Embryonic facial prominence (tissue), 1 donor: ENCODE data around the gene SH3RF1.

Experiments used
- DNase-seq: peaks from one replicate; pipeline ENCODE4 v3.0.0-alpha.2; 2016; ENCODE audit errors: extremely low spot score

The SH3RF1 gene

DNA sequence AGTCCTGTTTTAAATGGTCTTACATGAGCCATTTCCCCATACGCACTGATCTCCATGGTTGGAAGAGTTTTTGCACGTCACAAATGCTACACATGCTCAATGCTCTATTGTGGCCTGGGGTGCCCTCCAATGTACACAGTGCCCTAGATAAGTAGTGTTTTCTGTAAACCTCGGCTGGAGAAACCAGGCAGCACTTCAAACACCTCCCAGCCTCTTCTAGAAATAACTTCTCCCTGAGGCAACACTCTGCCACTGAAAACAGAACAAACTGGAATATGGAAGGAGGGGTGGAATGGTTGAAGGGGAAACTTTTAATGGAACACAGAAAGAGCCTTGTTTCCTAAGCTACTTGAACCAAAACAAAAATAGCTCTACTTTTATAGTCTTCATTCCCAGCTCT is 136.8 kb downstream of the SH3RF1 start:
- DNase-seq, result peak; percentile 47

DNA sequence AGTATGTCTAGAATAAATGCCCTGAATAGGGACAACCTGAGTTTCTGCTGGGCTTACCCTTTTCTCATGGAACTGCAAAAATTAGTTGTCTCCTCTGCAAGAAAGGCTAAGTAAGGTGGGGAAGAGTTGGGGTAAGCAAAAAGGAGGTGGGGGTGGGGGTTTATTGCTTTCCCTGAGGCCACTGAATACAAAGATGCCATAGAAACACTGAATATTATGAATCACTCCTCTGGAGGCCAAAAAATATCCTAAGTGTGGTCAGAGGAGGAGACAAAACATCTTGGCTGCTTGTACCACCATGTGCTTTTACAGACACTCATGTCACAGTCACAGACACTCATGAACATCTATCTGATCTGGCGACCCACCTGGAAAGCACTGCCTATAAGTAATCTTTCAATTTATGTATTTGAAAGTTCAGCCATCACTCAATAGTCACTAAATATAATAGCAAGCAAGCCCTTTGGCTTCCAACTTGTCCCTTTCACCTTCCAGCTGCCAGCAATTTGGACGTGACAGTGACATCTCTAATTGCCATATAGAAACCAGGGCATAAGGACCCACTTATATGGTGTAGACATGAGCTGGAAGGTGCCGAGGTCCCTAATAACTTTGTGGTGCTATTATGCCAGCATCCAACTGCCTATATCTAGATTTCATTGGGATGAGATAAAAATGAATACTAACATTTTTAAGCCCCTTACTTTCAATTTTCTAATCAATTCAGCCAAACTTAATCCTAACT is 138.0 kb downstream of the SH3RF1 start:
- no peak for DNase-seq

DNA sequence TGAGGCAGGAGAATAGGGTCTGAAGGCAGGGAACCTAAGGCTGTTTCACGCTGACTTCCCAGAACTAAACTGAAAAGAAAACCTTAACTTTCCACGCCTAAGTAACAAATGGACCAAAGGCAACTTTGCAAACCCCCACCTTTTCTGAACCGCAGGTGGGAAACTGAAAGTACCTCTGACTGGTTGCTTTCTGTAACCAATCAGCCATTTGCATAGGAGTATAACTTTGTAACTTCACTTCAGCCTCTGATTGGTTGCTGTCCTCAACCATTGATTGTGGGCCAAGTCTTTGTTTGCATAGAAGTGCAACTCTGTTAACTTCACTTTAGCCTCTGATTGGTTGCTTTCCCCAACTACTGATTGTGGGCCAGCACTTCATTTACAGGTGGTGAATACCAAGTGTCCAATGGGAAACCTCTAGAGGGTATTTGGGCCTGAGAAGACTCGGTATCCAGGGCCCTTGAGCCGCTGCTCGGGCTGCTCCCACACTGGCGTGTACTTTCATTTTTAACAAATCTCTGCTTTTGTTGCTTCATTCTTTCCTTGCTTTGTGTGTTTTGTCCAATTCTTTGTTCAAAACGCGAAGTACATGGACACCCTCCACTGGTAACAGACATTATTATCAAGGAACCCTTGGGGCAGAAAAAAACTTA is 139.1 kb downstream of the SH3RF1 start:
- DNase-seq, result no peak

DNA sequence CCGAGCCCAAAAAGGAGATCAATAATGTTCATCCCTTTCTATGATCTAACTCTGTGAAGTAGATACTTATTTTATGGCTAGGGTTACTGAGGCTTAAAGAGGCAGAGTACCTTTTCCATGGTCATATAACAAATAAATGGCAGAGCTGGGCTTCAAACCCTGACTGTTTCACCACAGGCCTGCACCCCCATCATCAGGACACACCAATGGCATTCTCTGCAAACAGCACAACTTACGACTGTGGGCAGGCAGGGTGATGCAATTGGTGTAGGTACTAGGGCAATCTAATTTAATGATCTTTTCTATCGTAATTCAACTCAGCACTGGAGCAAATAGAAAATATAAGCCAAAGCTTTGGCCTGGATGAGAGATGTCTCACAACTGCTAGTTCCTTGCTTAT is 141.9 kb downstream of the SH3RF1 start:
- DNase-seq, result no peak

DNA sequence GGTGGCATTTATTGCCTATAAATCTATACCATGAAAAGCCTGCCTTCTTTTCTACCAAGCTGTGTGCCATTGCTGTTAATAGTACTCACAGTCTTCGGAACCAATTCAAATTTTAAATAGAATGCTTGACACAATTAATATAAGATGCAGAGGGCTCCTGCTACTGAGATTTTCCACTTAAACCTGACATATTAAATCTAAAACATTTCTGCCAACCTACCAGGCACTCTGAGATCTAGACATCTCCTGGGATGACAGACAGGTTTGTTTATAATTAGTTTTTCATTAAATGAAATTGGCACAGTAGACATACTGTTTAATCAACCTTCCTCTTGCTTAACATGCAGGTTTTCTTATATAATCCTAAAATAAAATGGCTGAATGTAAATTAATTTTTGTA is 143.4 kb downstream of the SH3RF1 start:
- no peak for DNase-seq

DNA sequence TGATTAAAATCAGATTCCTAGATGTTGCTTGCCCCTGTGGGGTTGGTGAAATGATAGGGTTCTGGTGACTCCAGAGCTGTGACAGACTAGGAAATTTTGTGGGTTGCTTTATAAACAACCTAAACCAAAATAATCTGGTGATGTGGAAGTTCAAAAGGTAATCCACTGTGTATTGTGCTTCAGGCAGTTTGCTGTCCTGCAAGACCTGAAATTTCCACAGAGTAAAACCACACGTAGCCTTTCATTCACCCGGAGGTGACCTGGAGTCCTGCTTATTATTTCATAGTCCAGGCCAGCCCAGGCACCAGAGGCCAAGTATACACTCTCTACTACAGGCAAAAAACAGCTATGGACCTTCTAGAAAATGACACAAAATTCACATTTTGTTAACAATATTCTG is 146.1 kb downstream of the SH3RF1 start:
- no peak for DNase-seq

DNA sequence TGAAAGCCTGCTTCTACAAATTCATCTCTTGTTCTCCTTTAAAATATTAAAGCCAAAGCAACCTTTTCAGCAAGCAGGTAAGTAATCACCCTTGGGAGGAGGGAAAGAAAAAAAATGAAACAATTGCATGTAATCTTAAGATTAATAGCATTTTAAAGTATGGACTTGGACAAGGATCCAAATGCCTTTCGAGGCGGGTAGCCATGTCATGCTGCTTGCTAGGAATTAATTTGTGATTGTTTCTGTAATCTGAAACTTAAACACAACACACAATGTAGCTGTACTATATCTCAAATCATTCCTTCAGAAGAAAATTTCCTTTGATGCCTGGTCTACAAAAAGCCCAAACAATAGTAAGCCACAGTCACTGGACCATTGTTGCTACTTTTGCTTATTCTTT is 148.3 kb downstream of the SH3RF1 start:
- no peak for DNase-seq

- no peak for DNase-seq
These were observed 148.8 kb downstream of the SH3RF1 start for GRCh38 chr4:169121861-169122382.

GRCh38 chr4:169120624-169121023 is 150.1 kb downstream of the SH3RF1 start:
- DNase-seq, result no peak

- no peak for DNase-seq
These were observed 151.2 kb downstream of the SH3RF1 start for GRCh38 chr4:169119536-169119935.

- DNase-seq, result no peak
These were observed 153.1 kb downstream of the SH3RF1 start for GRCh38 chr4:169117591-169118081.

- no peak for DNase-seq
These were observed 154.4 kb downstream of the SH3RF1 start for GRCh38 chr4:169116270-169116901.

DNA sequence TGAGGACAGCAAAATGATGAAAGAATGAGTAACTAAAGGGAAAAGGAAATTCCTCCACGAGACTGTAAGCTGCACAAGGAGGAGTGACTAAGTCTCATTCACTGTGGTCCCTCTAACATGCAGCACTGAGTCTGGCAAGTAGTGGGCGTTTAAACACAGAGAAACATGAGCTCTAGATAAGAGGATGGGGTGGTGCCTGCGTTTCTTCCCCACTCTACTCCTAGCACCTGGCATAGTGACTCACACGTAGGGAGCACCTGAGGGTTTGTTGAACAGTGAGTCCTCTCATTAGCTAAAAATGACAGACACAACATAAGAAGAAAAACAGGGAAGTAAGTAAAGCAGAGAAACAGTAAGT is 154.9 kb downstream of the SH3RF1 start:
- no peak for DNase-seq

DNA sequence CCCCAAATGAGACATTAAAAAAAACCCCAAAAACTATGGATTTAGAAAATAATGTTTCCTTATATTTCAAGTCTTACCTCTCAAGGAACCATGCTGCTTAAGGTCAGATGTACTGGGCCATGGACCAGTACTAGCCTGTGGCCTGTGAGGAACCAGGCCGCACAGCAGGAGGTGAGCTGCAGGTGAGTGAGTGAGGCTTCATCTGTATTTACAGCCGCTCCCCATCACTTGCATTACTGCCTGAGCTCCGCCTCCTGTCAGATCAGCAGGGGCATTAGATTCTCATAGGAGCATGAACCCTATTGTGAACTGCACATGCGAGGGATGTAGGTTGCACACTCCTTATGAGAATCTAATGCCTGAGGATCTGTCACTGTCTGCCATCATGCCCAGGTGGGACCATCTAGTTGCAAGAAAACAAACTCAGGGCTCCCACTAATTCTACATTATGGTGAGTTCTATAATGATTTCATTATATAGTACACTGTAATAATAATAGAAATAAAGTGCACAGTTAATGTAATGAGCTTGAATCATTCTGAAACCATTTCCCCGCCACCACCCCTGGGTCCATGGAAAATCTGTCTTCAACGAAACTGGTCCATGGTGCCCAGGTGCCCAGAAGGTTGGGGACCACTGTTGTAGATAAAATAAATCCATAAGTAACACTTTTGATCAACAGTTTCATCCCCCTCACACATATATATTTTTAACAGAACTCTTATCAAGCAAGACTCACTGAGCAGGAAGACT is 155.4 kb downstream of the SH3RF1 start:
- no peak for DNase-seq

DNA sequence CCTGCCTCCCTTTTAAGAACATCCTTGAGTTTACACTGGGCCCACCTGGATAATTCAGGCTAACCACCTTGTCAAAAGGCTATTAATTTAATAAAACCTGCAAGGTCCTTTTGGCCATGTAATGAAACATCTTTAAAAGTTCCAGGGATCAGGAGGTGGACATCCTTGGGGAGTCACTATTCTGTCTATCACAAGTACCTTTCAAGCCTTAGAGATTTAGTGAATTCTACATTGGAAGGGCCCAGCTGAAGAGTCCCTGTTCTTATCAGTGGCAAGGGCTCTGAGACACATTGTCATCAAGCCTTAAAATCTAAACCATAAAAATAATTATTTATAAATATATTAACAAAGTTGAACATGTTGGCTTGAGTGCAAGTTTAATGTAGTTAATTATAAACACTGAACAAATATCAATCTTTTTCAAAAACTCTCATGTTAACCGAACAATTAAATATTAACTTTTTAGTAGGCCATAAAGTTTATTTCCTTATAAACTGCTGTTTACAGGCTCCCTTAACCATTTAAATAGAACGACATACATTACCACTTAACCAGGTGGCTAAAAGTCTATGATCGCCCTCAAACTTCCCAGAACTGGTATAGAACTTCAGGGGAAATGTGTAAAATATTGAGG is 156.3 kb downstream of the SH3RF1 start:
- DNase-seq, result no peak

GRCh38 chr4:169110633-169111032 is 160.1 kb downstream of the SH3RF1 start:
- no peak for DNase-seq

- DNase-seq, result no peak
These were observed 161.6 kb downstream of the SH3RF1 start for GRCh38 chr4:169109035-169109675.

- no peak for DNase-seq
These were observed 162.5 kb downstream of the SH3RF1 start for GRCh38 chr4:169108303-169108702.

DNA sequence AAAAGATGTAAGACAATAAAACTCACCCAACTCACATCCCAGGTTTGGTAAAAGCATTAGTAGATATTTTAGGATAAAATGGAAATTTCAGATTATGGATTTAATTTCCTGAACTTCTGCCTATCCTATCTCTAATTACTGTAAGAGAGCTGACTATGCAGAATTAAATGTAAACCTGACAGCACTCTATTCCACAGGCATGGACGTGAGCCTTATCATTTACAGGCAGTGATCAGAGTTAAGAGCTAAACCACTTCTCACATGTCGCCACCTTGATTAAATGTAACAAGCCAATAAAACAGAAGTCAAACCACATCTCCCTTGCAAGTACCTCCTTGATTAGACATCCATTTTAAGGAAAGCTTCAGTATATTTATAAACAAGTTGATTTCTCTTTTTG is 163.2 kb downstream of the SH3RF1 start:
- no peak for DNase-seq

DNA sequence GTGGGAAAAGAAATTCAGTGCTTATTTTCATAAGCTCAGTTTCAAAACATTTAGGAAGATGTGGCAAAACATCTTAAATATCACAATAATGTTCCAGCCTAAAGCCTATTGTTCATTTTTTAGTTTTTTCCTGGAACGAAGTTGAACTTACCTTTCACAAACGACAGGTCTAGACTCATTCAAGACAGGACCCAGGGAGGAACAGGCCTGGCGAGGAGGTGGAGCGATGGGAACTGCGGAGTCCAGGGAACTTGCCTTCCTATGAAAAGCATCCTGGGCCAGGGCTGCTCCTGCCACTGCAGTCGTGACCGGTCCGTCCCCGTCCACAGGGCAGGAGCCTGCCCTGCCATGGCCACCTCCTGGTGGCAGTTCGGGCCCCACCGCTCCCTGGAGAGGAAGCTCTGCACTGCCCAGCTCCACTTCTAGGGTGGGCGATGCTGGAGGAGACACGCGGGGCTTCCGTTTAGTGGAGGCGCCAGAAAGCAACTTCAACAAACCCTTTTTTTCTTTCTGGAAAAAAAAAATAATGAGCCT is 164.0 kb downstream of the SH3RF1 start:
- DNase-seq, result no peak

DNA sequence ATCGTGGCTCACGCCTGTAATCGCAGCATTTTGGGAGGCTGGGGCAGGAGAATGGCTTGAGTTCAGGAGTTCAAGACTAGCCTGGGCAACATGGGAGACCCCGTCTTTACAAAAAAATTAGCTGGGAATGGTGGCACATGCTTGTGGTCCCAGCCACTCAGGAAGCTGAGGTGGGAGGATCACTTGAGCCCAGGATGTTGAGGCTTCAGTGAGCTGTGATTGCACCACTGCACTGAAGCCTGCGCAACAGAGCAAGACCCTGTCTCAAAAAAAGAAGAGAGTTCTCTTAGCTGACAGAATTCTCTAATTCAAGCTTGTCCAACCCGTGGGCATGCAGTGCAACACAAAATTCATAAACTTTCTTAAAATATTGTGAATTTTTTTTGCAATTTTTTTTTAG is 165.1 kb downstream of the SH3RF1 start:
- no peak for DNase-seq
